GM12864 (cell line): Measurements from ENCODE around the gene PTPRM.

Experiments used
- DNase-seq: peaks from one replicate; pipeline ENCODE4 v3.0.0-alpha.2; 2011; ENCODE audit warnings: low read depth
- H3K4me3 ChIP-seq: 2 replicates; pipeline ENCODE4 v1.5.1; 2011; ENCODE audit warnings: mild to moderate bottlenecking, low read depth, low read length, control low read depth
- TF ChIP-seq, protein P1 (sequence below): IDR thresholded peaks from 2 replicates; pipeline ENCODE4 v1.5.1; 2011; ENCODE audit warnings: low read depth, mild to moderate bottlenecking, moderate library complexity, low read length, control low read depth, inconsistent platforms; ENCODE audit errors: missing control alignments

The PTPRM gene

DNA sequence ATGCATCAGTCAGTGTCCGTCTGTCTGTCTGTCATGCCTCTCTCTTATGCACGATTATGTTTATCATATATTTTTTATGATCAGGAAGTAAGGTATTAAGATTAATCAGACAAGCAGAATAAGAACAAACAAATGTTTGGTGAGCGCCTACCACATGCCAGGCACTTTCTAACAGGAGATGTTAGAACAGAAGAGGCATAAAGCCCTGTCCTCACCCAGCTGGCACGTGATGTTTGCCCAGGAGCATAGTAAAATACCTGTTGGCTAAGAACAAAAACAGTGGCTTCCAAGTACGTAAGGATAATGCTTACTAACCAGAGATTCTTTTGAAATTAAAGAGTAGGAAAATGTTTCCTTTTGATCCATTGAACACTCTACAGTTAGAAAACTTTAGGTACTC, 661.9 kb downstream of the PTPRM start:
- no peak for DNase-seq
- no peak overlapping the region for H3K4me3 ChIP-seq
- TF ChIP-seq, protein P1, sequence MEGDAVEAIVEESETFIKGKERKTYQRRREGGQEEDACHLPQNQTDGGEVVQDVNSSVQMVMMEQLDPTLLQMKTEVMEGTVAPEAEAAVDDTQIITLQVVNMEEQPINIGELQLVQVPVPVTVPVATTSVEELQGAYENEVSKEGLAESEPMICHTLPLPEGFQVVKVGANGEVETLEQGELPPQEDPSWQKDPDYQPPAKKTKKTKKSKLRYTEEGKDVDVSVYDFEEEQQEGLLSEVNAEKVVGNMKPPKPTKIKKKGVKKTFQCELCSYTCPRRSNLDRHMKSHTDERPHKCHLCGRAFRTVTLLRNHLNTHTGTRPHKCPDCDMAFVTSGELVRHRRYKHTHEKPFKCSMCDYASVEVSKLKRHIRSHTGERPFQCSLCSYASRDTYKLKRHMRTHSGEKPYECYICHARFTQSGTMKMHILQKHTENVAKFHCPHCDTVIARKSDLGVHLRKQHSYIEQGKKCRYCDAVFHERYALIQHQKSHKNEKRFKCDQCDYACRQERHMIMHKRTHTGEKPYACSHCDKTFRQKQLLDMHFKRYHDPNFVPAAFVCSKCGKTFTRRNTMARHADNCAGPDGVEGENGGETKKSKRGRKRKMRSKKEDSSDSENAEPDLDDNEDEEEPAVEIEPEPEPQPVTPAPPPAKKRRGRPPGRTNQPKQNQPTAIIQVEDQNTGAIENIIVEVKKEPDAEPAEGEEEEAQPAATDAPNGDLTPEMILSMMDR = no peak

DNA sequence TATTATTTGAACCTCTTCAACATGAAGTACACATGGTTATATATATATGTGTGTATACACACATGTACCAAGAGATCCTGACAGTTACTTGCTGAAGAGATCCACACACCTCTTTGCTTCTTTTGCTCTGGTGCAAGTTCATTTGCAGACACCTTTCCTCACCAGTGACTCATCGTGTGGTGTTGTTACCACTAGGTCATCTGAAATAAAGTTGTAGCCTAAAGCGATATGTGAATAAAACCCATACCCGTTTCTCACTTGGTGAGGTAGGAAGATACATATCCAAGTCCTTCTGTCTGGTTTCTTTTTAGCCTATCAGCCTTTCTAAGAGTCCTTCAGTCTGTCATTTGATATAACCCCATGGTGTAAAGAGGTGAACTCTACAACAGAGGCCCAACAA, 662.7 kb downstream of the PTPRM start:
- DNase-seq = no peak
- no peak overlapping the region for H3K4me3 ChIP-seq

DNA sequence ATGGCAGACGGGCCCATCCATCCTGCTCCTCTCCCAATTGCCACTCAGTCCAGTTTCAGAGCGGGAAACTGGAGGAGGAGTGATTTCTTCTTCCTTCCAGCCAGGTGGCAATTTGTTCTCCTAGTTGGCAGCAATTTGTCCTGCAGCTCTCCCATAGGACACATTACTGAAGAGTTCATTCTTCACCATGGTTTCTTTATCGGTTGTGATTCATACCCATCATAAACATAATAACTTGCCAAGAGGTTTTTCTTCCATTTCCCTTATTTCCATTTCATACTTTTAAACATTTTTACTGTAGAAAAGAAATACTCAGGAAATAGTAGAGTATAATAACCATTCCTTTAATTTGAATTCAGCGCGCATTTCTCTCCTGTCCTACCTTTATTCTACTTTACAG, 664.2 kb downstream of the PTPRM start:
- no peak overlapping the region for H3K4me3 ChIP-seq
- no peak for DNase-seq
- TF ChIP-seq, protein P1 = no peak

More for the DNA sequence above, 662.7 kb downstream of the PTPRM start:
- TF ChIP-seq, protein P1 = no peak

DNA sequence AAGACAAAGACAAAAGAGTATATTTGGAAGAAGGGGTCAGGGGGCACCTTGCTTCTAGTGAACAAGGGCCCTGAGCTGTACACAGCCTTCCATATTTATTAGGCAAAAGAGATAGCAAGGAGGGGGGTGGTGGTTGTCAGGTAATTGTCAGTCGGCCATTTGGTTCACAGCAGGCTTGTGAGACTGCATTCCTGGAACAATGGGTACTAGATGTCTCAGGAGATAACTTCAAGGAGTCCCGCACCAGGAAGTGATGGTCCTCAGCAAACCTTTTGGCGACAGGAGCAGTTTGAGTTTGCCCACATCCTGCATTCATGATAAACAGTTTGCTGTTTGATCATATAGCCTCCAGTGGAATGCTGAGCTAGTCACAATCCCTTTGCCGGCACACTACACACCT, 665.7 kb downstream of the PTPRM start:
- no peak for DNase-seq
- no peak overlapping the region for H3K4me3 ChIP-seq
- TF ChIP-seq, protein P1 = no peak

DNA sequence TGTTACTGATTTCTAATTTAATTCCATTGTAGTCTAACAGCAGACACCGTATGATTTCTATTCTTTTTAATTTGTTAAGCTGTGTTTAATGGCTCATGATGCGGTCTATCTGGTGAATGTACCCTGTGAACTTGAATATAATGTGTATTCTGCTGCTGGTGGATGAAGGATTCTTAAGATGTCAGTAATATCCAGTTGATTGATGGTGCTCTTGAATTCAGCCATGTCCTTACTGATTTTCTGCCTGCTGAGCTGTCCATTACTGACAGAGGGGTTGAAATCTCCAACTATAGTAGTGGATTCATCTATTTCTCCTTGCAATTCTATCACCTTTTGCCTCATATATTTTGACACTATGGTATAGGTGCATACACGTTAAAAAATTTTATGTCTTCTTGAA, 668.8 kb downstream of the PTPRM start:
- no peak for DNase-seq
- H3K4me3 ChIP-seq = no peak overlapping the region
- TF ChIP-seq, protein P1 = no peak

DNA sequence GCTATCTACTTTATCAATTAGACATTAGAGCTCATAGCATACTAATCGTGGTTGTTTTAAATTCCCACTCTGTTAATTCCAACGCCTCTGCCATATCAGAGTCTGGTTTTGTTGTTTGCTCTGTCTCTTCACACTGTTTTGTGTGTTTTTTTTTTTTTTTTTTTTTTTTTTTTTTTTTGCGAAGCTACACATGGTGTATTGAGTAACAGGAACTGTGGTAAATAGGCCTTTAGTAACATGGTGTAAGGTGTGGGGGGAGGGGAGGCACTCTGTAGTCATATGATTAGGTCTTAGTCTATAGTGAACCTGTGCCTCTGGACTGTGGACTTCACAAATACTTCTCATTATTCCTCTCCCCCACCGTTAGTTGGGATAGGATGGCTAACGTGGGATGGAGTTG, 671.4 kb downstream of the PTPRM start:
- no peak overlapping the region for H3K4me3 ChIP-seq
- TF ChIP-seq, protein P1 = no peak
- DNase-seq = no peak

DNA sequence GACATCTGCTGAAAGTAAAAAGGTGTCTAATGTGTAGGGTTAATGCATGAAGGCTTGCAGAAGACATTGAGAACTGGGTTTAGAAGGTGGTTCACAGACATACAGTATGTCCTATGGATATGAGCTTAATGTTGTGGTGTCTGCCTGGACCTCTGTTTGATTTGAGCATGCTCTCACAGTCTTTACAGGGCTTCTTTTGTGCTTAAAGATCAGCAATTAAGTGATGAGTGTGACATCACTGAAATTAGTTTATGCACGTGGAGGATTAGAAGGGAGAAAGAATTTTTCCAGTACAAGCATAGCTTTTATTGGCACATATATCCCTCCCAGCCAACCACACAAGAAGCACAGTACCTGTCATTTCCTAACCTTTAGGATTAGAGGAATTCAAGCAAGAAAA, 674.6 kb downstream of the PTPRM start:
- H3K4me3 ChIP-seq = no peak overlapping the region
- TF ChIP-seq, protein P1 = no peak
- DNase-seq = no peak
